GM10266 (cell line): Measurements from ENCODE around the gene ASB18.

Experiments
- DNase-seq: peaks from one replicate; pipeline ENCODE4 v3.0.0; 2012; ENCODE audit errors: extremely low spot score
- TF ChIP-seq, protein P1 (sequence below): IDR thresholded peaks from 2 replicates; pipeline ENCODE4 v1.5.1; 2012; ENCODE audit warnings: mild to moderate bottlenecking, low read depth; ENCODE audit not compliant: control insufficient read depth, insufficient read depth; ENCODE audit errors: missing control alignments

ASB18 gene

DNA sequence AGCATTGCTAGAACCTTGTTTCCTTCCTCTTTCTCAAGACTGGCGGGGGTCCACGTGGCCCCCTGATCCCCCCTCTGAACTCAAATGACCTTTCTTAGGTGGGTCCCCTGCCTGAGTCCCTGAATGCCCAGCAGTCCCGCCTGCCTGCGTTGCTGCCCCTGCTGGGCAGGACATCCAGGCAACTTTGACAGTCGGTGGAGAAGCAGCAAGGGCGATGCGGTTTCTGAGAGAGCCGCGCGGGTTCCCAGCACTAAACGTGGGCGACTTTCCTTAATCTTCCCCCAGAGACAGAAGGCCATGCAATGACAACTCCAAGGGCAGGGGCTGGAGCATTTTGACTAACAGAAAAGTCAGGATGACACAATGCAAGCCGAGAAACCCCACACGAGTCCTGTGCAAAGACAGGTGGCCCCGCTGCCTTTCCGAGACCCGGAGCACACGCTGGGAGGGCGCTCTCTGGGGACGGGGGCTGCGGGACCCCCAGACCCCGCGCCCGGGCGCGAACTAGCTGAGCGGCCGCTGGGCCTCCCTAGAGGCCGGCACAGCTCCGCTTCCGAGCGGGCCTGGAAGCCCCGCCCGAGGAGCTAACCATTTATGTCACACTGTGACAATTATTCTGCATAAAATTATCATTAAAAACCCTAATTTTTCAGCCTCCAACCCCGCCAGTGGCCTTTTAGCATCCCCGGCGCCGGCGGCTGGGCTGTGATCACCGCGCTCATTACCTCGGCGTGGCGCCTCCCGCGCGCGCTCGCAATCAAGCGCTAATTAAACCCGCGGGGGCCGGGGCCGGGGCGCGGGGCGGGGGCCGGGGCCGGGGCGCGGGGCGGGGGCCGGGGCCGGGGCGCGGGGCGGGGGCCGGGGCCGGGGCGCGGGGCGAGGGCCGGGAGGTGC, 27.4 kb downstream of the ASB18 start:
- no peak for DNase-seq
- TF ChIP-seq, protein P1, sequence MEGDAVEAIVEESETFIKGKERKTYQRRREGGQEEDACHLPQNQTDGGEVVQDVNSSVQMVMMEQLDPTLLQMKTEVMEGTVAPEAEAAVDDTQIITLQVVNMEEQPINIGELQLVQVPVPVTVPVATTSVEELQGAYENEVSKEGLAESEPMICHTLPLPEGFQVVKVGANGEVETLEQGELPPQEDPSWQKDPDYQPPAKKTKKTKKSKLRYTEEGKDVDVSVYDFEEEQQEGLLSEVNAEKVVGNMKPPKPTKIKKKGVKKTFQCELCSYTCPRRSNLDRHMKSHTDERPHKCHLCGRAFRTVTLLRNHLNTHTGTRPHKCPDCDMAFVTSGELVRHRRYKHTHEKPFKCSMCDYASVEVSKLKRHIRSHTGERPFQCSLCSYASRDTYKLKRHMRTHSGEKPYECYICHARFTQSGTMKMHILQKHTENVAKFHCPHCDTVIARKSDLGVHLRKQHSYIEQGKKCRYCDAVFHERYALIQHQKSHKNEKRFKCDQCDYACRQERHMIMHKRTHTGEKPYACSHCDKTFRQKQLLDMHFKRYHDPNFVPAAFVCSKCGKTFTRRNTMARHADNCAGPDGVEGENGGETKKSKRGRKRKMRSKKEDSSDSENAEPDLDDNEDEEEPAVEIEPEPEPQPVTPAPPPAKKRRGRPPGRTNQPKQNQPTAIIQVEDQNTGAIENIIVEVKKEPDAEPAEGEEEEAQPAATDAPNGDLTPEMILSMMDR = no peak

- DNase-seq = no peak
- TF ChIP-seq, protein P1 = no peak
Observed at GRCh38 chr2:236229186-236229585, 35.0 kb downstream of the ASB18 start.

GRCh38 chr2:236223675-236224074, 40.5 kb downstream of the ASB18 start:
- TF ChIP-seq, protein P1 = no peak
- DNase-seq = no peak

GRCh38 chr2:236221798-236222197, 42.4 kb downstream of the ASB18 start:
- no peak for DNase-seq
- TF ChIP-seq, protein P1 = no peak

DNA sequence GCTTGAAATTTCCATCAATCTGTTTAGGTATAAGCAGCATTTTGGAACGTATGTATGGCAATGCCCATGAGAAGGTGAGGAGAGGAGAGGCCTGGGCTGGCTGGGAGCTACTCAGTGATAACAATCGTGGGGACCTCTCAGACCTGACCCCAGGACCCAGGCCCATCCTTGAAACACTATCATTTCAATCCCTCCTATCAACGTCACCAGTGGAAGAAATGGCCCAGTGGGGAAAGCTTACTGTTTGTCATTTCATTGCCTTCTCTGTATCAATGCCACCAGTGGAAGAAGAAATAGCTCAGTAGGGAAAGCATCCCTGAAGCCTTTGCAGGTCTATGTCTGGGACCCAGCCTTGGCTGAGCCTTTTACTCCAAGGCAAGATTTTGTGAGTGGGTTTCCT, 44.8 kb downstream of the ASB18 start:
- TF ChIP-seq, protein P1 = no peak

DNA sequence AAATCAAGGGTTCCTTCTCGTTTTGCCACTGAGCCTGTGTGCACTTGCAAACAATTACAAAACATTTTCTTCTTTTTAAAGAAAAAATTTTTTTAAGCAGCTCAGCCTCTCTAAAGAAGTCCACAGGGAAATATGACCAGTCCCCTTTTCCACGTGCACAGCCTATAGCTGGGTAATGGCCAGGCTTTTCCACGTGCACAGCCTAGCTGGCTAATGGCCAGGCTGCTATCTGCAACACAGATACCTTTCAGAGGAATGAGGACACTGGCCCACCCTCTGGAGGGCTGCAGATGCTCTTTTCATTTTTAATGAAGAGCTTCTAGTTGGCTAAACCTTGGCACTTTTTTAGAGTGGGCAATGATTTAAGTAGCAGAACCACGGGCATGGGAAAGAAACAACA, 46.3 kb downstream of the ASB18 start:
- TF ChIP-seq, protein P1 = no peak
- DNase-seq = no peak

More for the DNA sequence above, 44.8 kb downstream of the ASB18 start:
- DNase-seq = no peak

DNA sequence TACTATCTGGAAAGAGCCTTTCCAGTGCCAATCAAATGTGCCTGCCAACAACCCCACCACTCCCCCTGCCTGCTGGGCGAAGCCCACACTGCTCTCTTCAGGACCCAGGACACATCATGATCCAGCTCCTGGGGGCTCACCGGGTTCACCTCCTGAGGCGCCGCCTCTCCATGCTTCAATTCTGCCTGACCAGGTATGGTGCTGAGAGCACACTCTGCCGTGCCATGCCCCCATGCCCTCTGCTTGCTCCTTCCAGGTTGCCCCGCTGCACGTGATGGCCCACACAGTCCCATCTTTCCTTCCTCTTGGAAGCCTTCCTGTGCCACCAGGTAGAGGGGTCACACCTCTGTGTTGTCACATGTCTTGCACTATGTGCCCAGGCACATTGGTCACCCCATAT, 47.5 kb downstream of the ASB18 start:
- DNase-seq = no peak
- TF ChIP-seq, protein P1 = no peak
